C4-2B (cell line): ENCODE results near the gene RBM10.

Experiments
- CTCF ChIP-seq: fragments of 450-650 bp; conservative IDR thresholded peaks from 2 replicates; pipeline ENCODE4 v1.5.1; 2017; ENCODE audit warnings: mild to moderate bottlenecking
- ZFX ChIP-seq: fragments of 450-650 bp; IDR thresholded peaks from 2 replicates; pipeline ENCODE4 v1.6.1; 2017

GRCh38 chrX:47204970-47205369, 59.9 kb downstream of the RBM10 start:
- no peak for TF ChIP-seq CTCF
- no peak for TF ChIP-seq ZFX
